ENCODE results near the gene EXOC2. TPM values are rescaled to one million over a fixed set of nuclear protein-coding genes. Genes with fewer than 3 reads are reported as not detected.

EXOC2 gene
- total RNA-seq, 1 experiment from 2014 or later: 45.7 TPM

DNA sequence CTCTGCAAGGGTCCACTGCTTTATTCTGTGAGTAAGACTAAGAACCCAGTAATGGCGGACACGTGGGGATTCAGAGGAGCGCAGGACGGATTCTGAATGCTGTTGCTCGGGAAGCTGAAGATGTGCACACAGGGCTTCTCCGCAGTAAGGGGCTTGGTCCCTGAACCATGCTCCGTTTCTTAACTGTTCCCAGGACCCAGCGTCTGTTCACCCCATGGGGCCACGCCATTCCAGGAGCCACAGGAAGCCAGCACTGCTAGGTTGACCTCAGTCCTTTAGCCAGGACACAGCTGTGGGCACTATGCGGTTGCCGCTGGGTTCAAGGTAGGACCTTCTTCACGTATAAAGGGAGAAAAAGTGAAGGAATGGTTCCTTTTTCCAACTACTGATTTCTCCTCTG, 241.6 kb downstream of the EXOC2 start (continued):
- TF ChIP-seq PRRX2 (CRISPR knock-in tag; IDR thresholded peaks at IDR 0.05) (no peak), KAT7 (CRISPR knock-in tag; IDR thresholded peaks at IDR 0.05; ENCODE audit: borderline replicate concordance) (no peak), IRF2 (CRISPR knock-in tag; IDR thresholded peaks at IDR 0.05; ENCODE audit: borderline replicate concordance, low read depth) (no peak), GABPB1 (CRISPR knock-in tag; IDR thresholded peaks at IDR 0.05) (no peak), CBFB (CRISPR knock-in tag; IDR thresholded peaks at IDR 0.05; ENCODE audit: low read depth) (no peak), ZNF396 (CRISPR knock-in tag; IDR thresholded peaks at IDR 0.05; ENCODE audit: borderline replicate concordance) (no peak), FOXP1 (CRISPR knock-in tag; IDR thresholded peaks at IDR 0.05; ENCODE audit: borderline replicate concordance) (no peak), ZNF219 (CRISPR knock-in tag; IDR thresholded peaks at IDR 0.05; ENCODE audit: borderline replicate concordance) (no peak), MXD4 (CRISPR knock-in tag; IDR thresholded peaks at IDR 0.05; ENCODE audit: borderline replicate concordance) (no peak)
- TF ChIP-seq, protein P1, sequence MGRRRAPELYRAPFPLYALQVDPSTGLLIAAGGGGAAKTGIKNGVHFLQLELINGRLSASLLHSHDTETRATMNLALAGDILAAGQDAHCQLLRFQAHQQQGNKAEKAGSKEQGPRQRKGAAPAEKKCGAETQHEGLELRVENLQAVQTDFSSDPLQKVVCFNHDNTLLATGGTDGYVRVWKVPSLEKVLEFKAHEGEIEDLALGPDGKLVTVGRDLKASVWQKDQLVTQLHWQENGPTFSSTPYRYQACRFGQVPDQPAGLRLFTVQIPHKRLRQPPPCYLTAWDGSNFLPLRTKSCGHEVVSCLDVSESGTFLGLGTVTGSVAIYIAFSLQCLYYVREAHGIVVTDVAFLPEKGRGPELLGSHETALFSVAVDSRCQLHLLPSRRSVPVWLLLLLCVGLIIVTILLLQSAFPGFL (CRISPR knock-in tag; IDR thresholded peaks at IDR 0.05; ENCODE audit: borderline replicate concordance): no peak
- TF ChIP-seq, protein P2, sequence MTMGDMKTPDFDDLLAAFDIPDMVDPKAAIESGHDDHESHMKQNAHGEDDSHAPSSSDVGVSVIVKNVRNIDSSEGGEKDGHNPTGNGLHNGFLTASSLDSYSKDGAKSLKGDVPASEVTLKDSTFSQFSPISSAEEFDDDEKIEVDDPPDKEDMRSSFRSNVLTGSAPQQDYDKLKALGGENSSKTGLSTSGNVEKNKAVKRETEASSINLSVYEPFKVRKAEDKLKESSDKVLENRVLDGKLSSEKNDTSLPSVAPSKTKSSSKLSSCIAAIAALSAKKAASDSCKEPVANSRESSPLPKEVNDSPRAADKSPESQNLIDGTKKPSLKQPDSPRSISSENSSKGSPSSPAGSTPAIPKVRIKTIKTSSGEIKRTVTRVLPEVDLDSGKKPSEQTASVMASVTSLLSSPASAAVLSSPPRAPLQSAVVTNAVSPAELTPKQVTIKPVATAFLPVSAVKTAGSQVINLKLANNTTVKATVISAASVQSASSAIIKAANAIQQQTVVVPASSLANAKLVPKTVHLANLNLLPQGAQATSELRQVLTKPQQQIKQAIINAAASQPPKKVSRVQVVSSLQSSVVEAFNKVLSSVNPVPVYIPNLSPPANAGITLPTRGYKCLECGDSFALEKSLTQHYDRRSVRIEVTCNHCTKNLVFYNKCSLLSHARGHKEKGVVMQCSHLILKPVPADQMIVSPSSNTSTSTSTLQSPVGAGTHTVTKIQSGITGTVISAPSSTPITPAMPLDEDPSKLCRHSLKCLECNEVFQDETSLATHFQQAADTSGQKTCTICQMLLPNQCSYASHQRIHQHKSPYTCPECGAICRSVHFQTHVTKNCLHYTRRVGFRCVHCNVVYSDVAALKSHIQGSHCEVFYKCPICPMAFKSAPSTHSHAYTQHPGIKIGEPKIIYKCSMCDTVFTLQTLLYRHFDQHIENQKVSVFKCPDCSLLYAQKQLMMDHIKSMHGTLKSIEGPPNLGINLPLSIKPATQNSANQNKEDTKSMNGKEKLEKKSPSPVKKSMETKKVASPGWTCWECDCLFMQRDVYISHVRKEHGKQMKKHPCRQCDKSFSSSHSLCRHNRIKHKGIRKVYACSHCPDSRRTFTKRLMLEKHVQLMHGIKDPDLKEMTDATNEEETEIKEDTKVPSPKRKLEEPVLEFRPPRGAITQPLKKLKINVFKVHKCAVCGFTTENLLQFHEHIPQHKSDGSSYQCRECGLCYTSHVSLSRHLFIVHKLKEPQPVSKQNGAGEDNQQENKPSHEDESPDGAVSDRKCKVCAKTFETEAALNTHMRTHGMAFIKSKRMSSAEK (CRISPR knock-in tag; IDR thresholded peaks at IDR 0.05; ENCODE audit: borderline replicate concordance): no peak

DNA sequence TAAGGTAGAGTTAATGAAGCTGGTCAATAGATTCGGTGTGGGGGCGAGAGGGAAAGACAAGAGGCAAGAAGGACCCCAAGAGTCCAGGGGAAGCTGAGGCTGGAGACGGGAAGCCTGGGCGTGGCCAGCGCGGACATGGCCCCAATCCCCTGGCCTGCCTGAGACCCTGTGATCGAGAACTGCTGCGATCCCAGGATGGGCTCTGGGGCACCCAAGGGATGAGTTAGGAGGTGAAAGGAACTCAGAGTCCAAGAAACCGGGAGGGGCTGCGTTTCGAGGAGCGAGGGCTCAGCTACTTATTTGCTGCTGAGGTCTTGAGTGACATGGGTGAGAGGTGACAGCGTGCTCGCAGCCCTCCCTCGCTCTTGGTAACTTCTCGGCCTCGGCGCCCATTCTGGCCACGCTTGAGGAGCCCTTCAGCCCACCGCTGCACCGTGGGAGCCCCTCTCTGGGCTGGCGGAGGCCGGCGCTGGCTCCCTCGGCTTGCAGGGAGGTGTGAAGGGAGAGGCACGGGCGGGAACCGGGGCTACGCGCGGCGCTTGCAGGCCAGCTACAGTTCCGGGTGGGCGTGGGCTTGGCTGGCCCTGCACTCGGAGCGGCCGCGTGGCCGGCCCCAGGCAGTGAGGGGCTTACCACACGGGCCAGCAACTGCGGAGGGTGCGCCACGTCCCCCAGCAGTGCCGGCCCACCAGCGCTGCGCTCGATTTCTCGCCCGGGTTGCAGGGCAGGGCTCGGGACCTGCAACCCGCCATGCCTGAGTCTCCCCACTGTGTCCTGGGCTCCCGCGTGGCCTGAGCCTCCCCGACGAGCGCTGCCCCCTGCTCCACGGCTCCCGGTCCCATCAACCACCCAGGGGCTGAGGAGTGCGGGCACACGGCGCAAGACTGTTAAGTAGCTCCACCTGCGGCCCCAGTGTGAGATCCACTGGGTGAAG, 243.2 kb downstream of the EXOC2 start:
- peaks cover 3% of the 10 kb centered on the region; the same call in 1 of the 2 replicates for H3K27me3 Mint-ChIP-seq (ENCODE audit: low read depth)
- ATAC-seq (no peak), DNase-seq (ENCODE audit: low spot score) (no peak)
- H3K27ac Mint-ChIP-seq: no peak overlapping the region
- POLR2A ChIA-PET: interaction anchor here (0.6 kb wide), 1 partner anchor 1224 kb away, joined by 8 read pairs; no protein-coding TSS in a partner anchor
- H3K4me1 Mint-ChIP-seq: no peaks in the 10 kb centered on the region
- peaks cover 23% of the 10 kb centered on the region for H3K9me3 Mint-ChIP-seq
- peaks cover 23% of the 10 kb centered on the region for H3K36me3 Mint-ChIP-seq
- CTCF ChIA-PET: no interaction called here
- H3K4me3 Mint-ChIP-seq: no peak overlapping the region
- TF ChIP-seq TEAD4 (CRISPR knock-in tag; IDR thresholded peaks at IDR 0.05) (no peak), ZNF396 (CRISPR knock-in tag; IDR thresholded peaks at IDR 0.05; ENCODE audit: borderline replicate concordance) (no peak), MYBL2 (CRISPR knock-in tag; IDR thresholded peaks at IDR 0.05) (no peak), EMX1 (CRISPR knock-in tag; IDR thresholded peaks at IDR 0.05) (no peak), SP1 (CRISPR knock-in tag; conservative IDR thresholded peaks at IDR 0.05) (no peak), FOXK1 (CRISPR knock-in tag; IDR thresholded peaks at IDR 0.05) (no peak), IRF2 (CRISPR knock-in tag; IDR thresholded peaks at IDR 0.05; ENCODE audit: borderline replicate concordance, low read depth) (no peak), CREB1 (CRISPR knock-in tag; IDR thresholded peaks at IDR 0.05) (no peak), ZNF671 (CRISPR knock-in tag; IDR thresholded peaks at IDR 0.05) (no peak), HMGA2 (CRISPR knock-in tag; IDR thresholded peaks at IDR 0.05) (no peak)
- TF ChIP-seq, protein P3, sequence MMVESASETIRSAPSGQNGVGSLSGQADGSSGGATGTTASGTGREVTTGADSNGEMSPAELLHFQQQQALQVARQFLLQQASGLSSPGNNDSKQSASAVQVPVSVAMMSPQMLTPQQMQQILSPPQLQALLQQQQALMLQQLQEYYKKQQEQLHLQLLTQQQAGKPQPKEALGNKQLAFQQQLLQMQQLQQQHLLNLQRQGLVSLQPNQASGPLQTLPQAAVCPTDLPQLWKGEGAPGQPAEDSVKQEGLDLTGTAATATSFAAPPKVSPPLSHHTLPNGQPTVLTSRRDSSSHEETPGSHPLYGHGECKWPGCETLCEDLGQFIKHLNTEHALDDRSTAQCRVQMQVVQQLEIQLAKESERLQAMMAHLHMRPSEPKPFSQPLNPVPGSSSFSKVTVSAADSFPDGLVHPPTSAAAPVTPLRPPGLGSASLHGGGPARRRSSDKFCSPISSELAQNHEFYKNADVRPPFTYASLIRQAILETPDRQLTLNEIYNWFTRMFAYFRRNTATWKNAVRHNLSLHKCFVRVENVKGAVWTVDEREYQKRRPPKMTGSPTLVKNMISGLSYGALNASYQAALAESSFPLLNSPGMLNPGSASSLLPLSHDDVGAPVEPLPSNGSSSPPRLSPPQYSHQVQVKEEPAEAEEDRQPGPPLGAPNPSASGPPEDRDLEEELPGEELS (CRISPR knock-in tag; IDR thresholded peaks at IDR 0.05): no peak
- TF ChIP-seq, protein P4, sequence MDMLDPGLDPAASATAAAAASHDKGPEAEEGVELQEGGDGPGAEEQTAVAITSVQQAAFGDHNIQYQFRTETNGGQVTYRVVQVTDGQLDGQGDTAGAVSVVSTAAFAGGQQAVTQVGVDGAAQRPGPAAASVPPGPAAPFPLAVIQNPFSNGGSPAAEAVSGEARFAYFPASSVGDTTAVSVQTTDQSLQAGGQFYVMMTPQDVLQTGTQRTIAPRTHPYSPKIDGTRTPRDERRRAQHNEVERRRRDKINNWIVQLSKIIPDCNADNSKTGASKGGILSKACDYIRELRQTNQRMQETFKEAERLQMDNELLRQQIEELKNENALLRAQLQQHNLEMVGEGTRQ (CRISPR knock-in tag; IDR thresholded peaks at IDR 0.05): no peak
- TF ChIP-seq, protein P5, sequence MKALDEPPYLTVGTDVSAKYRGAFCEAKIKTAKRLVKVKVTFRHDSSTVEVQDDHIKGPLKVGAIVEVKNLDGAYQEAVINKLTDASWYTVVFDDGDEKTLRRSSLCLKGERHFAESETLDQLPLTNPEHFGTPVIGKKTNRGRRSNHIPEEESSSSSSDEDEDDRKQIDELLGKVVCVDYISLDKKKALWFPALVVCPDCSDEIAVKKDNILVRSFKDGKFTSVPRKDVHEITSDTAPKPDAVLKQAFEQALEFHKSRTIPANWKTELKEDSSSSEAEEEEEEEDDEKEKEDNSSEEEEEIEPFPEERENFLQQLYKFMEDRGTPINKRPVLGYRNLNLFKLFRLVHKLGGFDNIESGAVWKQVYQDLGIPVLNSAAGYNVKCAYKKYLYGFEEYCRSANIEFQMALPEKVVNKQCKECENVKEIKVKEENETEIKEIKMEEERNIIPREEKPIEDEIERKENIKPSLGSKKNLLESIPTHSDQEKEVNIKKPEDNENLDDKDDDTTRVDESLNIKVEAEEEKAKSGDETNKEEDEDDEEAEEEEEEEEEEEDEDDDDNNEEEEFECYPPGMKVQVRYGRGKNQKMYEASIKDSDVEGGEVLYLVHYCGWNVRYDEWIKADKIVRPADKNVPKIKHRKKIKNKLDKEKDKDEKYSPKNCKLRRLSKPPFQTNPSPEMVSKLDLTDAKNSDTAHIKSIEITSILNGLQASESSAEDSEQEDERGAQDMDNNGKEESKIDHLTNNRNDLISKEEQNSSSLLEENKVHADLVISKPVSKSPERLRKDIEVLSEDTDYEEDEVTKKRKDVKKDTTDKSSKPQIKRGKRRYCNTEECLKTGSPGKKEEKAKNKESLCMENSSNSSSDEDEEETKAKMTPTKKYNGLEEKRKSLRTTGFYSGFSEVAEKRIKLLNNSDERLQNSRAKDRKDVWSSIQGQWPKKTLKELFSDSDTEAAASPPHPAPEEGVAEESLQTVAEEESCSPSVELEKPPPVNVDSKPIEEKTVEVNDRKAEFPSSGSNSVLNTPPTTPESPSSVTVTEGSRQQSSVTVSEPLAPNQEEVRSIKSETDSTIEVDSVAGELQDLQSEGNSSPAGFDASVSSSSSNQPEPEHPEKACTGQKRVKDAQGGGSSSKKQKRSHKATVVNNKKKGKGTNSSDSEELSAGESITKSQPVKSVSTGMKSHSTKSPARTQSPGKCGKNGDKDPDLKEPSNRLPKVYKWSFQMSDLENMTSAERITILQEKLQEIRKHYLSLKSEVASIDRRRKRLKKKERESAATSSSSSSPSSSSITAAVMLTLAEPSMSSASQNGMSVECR (CRISPR knock-in tag; IDR thresholded peaks at IDR 0.05; ENCODE audit: borderline replicate concordance): no peak

Data from WTC11 (cell line).